G401 (cell line): ENCODE results near the gene GPR160. TPM values are rescaled to one million over a fixed set of nuclear protein-coding genes. Genes with fewer than 3 reads are reported as not detected.
"Not testable (repeated sequence)": the region's sequence is repeated elsewhere in the genome, so short reads cannot be mapped to it uniquely, and the experiment has no call there.

ENCODE experiments used
- DNase-seq: peaks from one replicate; pipeline ENCODE4 v3.0.0-alpha.2; 2015; ENCODE audit warnings: low spot score
- in situ Hi-C: cut with HindIII; loops from 2 replicates; pipeline ENCODE4 v1.10.0; 2016; ENCODE audit warnings: low sequenced_read_pairs, mixed read lengths
- total RNA-seq: library from RNA; depleted of rRNA; stranded (reverse); fragments of >200 nt; shearing (Covaris generic); gene quantifications from 2 replicates; pipeline ENCODE4 v1.2.3, GENCODE V29; 2014; rRNA removed

Gene GPR160
- total RNA-seq, 1 experiment from 2014 or later = 4.2 TPM

- DNase-seq = no peak
- in situ Hi-C loops = no loop called here
Observed at GRCh38 chr3:170098753-170099152, 61.0 kb downstream of the GPR160 start.

GRCh38 chr3:170100944-170101343 lies 63.1 kb downstream of the GPR160 start:
- DNase-seq = no peak
- in situ Hi-C loops = no loop called here

GRCh38 chr3:170102431-170102830 lies 64.6 kb downstream of the GPR160 start:
- peak; percentile 9 for DNase-seq
- in situ Hi-C loops = no loop called here

GRCh38 chr3:170107941-170108340 lies 70.1 kb downstream of the GPR160 start:
- in situ Hi-C loops = no loop called here

GRCh38 chr3:170108955-170109354 lies 71.2 kb downstream of the GPR160 start:
- in situ Hi-C loops = no loop called here
- DNase-seq = no peak

More at GRCh38 chr3:170107941-170108340, 70.1 kb downstream of the GPR160 start:
- no peak for DNase-seq

- in situ Hi-C loops = no loop called here
- no peak for DNase-seq
Observed at GRCh38 chr3:170109579-170110293, 71.9 kb downstream of the GPR160 start.

- DNase-seq = no peak
- in situ Hi-C loops = no loop called here
Observed at GRCh38 chr3:170111147-170111771, 73.5 kb downstream of the GPR160 start.

GRCh38 chr3:170114165-170114564 lies 76.4 kb downstream of the GPR160 start:
- in situ Hi-C loops, DNase-seq: not testable (repeated sequence)

GRCh38 chr3:170117134-170117533 lies 79.3 kb downstream of the GPR160 start:
- DNase-seq = no peak
- in situ Hi-C loops = no loop called here

GRCh38 chr3:170128259-170128976 lies 90.6 kb downstream of the GPR160 start:
- no peak for DNase-seq
- in situ Hi-C loops = no loop called here

GRCh38 chr3:170128977-170129431 lies 91.2 kb downstream of the GPR160 start:
- no peak for DNase-seq

GRCh38 chr3:170130532-170130931 lies 92.7 kb downstream of the GPR160 start:
- in situ Hi-C loops = no loop called here
- no peak for DNase-seq

More at GRCh38 chr3:170128977-170129431, 91.2 kb downstream of the GPR160 start:
- in situ Hi-C loops = no loop called here

GRCh38 chr3:170132335-170132734 lies 94.5 kb downstream of the GPR160 start:
- DNase-seq = no peak
- in situ Hi-C loops = no loop called here

Other genes with a start within 250 kb of the GPR160 start
- gene LRRIQ4, start 225.1 kb upstream of the GPR160 start, total RNA-seq = not detected in 2 replicates
- not detected in 2 replicates for gene LRRC34, start 225.1 kb upstream of the GPR160 start, total RNA-seq
- not detected in 2 replicates for gene LRRC31, start 168.1 kb upstream of the GPR160 start, total RNA-seq
- not detected in 2 replicates for gene SAMD7, start 126.4 kb upstream of the GPR160 start, total RNA-seq
- gene SEC62, start 71.2 kb upstream of the GPR160 start, total RNA-seq = 9.5 and 16.4 TPM in 2 replicates
- gene PHC3, start 143.7 kb downstream of the GPR160 start, total RNA-seq = 6.5 and 7.6 TPM in 2 replicates
- 68.9 and 75.5 TPM in 2 replicates for gene PRKCI, start 184.4 kb downstream of the GPR160 start, total RNA-seq